Right lobe of liver (tissue), 6 donors: ENCODE measurements around the gene HBG1. TPM values are rescaled to one million over a fixed set of nuclear protein-coding genes. Genes with fewer than 3 reads are reported as not detected.

Experiments
- ATAC-seq, 4 donors: fragments of 200-7000 bp; cut with Tn5 transposase; one replicate each; pipeline ENCODE4 v1.9.1; 2020; ENCODE audit warnings: mild to moderate bottlenecking in 4 of 4, moderate library complexity in 4 of 4
- DNase-seq, 3 donors: peaks; one replicate each; pipeline ENCODE4 v3.0.0-alpha.2; 2020
- H3K27ac ChIP-seq, 3 donors: fragments of 200-600 bp; one replicate each; pipeline ENCODE4 v1.8.0; 2022
- H3K27me3 ChIP-seq, 2 donors: fragments of 200-600 bp; one replicate each; pipeline ENCODE4 v1.8.0; 2022
- H3K36me3 ChIP-seq, 4 donors: fragments of 200-600 bp; sonication (generic) in 1 of 4; one replicate each; pipeline versions ENCODE4 v1.5.1 to v1.8.0; 2017 to 2022; ENCODE audit warnings: control low read depth in 1 of 4
- H3K4me1 ChIP-seq, 4 donors: fragments of 200-600 bp; sonication (generic) in 1 of 4; one replicate each; pipeline versions ENCODE4 v1.5.1 to v1.8.0; 2017 to 2022; ENCODE audit warnings: control low read depth in 1 of 4
- H3K4me3 ChIP-seq, 3 donors: fragments of 200-600 bp; one replicate each; pipeline ENCODE4 v1.8.0; 2022
- H3K9me3 ChIP-seq, 4 donors: fragments of 200-600 bp; sonication (generic) in 1 of 4; one replicate each; pipeline versions ENCODE4 v1.5.1 to v1.8.0; 2017 to 2022; ENCODE audit warnings: control low read depth in 1 of 4
- POLR2A ChIP-seq: fragments of 450-650 bp; IDR thresholded peaks from one replicate; pipeline ENCODE4 v1.6.1; 2017; ENCODE audit warnings: antibody characterized with exemption, mild to moderate bottlenecking
- WGBS: methylation state at CpG from one replicate; pipeline ENCODE4 v1.1.6; 2018; ENCODE audit warnings: low coverage, low lambda C conversion rate; ENCODE audit not compliant: insufficient coverage; ENCODE audit errors: missing lambda C conversion rate; 5-methylcytosine and 5-hydroxymethylcytosine counted together
- intact Hi-C, 2 donors: fragments of 100-400 bp; cut with DNase I; formaldehyde crosslinking; loops; one replicate each; pipeline versions ENCODE4 v1.11.2 to v1.14.1; 2022
- total RNA-seq, 6 experiments: library from RNA; depleted of rRNA in 2 of 6; stranded (reverse); fragments of >200 nt in 2 of 6; fragmentation: NEBNext Ultra II Directional in 3 of 6; extraction: Animal tissue kit (Norgen Biotek cat#: 25700) in 3 of 6; gene quantifications; one replicate each; pipeline versions ENCODE4 v1.1.0 to v1.2.4, GENCODE V29; 2016 to 2023
- TF ChIP-seq, protein P1 (sequence below), 4 donors: fragments of 200-600 bp in 3 of 4; fragments of 450-650 bp in 1 of 4; IDR thresholded peaks; one replicate each; pipeline versions ENCODE4 v1.5.1 to v1.8.0; 2016 to 2022; ENCODE audit warnings: antibody characterized with exemption in 4 of 4, mild to moderate bottlenecking in 2 of 4
- donor health status: DM: no; HTN: yes; CAD: no.
- donor health status: DM: no; HTN: no; CAD: no.
- donor health status: DM: no; HTN: no; CAD: no.
- donor health status: DM: no; HTN: yes; CAD: no.
- donor health status: DM: no; HTN: yes; CAD: no.

Gene HBG1
- total RNA-seq, 6 experiments from 2014 or later: not detected

DNA sequence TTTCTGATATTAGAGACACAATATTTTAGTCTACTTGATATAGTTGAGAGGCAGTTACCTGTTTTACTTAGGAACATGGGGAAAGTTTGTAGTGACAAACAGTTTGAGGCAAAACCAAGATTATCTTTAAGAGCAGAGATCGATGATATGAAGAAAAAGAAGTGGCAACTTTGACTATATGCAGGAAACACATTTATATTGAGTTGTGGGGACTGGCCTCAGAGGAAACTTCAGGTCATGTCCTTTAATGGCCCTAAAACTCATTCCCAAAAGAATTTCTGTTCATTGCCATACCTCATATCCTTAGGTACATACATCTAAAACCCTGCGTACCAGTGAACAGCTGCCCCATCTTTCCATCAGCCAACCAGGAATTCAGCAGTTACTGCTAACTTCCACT, 4.5 kb downstream of the HBG1 start:
- no peaks in the 10 kb centered on the region for H3K9me3 ChIP-seq
- no peak overlapping the region for H3K27ac ChIP-seq
- H3K27me3 ChIP-seq: no peaks in the 10 kb centered on the region
- no peak overlapping the region for H3K4me3 ChIP-seq
- TF ChIP-seq POLR2A: no peak
- TF ChIP-seq, protein P1, sequence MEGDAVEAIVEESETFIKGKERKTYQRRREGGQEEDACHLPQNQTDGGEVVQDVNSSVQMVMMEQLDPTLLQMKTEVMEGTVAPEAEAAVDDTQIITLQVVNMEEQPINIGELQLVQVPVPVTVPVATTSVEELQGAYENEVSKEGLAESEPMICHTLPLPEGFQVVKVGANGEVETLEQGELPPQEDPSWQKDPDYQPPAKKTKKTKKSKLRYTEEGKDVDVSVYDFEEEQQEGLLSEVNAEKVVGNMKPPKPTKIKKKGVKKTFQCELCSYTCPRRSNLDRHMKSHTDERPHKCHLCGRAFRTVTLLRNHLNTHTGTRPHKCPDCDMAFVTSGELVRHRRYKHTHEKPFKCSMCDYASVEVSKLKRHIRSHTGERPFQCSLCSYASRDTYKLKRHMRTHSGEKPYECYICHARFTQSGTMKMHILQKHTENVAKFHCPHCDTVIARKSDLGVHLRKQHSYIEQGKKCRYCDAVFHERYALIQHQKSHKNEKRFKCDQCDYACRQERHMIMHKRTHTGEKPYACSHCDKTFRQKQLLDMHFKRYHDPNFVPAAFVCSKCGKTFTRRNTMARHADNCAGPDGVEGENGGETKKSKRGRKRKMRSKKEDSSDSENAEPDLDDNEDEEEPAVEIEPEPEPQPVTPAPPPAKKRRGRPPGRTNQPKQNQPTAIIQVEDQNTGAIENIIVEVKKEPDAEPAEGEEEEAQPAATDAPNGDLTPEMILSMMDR (IDR thresholded peaks at IDR 0.05): no peak
- DNase-seq (no peak), ATAC-seq (no peak)
- intact Hi-C loops: no loop called here
- H3K4me1 ChIP-seq: no peaks in the 10 kb centered on the region
- H3K36me3 ChIP-seq: no peaks in the 10 kb centered on the region
- 57% methylated on average over 2 of the region's 2 CpGs for WGBS

DNA sequence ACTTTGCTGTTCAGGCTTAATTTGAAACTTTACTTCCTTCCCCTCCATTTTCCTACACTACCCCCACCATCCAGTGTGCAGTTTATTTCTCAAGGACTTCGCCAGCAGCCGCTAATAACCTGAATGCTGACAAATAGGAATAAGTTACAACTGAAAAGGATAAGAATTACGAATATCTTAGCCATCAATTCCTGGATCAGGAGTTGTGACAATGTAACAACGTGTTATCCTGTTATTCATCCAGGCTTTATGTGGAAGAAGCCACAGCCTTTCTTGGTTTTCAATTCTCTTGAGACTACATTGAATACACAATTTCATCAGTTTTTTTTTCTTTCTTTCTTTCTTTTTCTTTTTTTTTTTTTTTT, 5.9 kb downstream of the HBG1 start:
- Histone ChIP-seq H3K27me3 (no peaks in the 10 kb centered on the region), H3K4me1 (no peaks in the 10 kb centered on the region), H3K36me3 (no peaks in the 10 kb centered on the region), H3K9me3 (no peaks in the 10 kb centered on the region), H3K4me3 (no peak overlapping the region), H3K27ac (no peak overlapping the region)
- DNase-seq (no peak), ATAC-seq (no peak)
- TF ChIP-seq POLR2A: no peak
- TF ChIP-seq, protein P1 (IDR thresholded peaks at IDR 0.05): no peak
- intact Hi-C loops: no loop called here
- WGBS: 54% methylated on average over 4 of the region's 4 CpGs

DNA sequence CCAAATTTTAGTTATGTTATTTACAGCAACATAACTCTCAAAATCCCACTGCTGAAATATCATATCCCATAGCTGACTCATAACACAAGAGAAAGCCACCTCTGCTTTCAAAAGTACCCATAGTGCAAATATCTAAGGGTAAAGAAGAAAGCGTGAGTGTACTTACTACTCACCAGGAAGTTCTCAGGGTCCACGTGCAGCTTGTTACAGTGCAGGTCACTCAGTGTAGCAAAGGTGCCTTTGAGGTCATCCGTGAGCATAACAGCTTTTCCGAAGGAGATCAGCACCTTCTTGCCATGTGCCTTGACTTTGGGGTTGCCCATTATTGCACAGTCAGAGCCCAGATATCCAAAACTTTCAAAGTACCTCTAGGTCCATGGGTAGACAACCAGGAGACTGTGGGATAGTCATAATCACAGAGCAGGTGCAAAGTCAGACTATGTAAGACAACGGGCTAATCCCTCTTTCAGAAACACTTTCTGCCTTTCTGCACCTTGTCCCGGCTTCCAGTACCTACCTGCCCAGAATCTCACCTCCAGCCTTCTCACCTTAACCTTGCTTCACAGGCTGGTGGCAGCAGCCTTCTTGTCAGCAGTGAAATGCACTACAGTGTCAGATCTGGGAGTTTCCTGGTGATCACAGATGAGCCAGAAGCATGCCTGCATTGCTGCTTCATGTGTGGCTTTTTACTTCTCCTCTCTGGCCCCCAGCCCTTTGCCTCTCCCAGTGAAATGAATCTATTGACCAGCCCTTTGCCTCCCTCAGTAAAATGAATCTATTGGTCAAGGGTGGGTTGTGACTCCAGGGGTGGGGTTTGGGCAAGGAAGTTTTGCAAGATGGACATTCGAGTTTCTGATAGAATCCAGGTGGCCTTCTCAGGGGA, 6.5 kb downstream of the HBG1 start:
- intact Hi-C loops: no loop called here
- Histone ChIP-seq H3K27me3 (no peaks in the 10 kb centered on the region), H3K27ac (no peak overlapping the region), H3K4me1 (no peaks in the 10 kb centered on the region), H3K9me3 (no peaks in the 10 kb centered on the region), H3K36me3 (no peaks in the 10 kb centered on the region), H3K4me3 (no peak overlapping the region)
- ATAC-seq (no peak), DNase-seq (no peak)
- 31% methylated on average over 6 of the region's 7 CpGs for WGBS
- TF ChIP-seq, protein P1 (IDR thresholded peaks at IDR 0.05): no peak
- TF ChIP-seq POLR2A: no peak

DNA sequence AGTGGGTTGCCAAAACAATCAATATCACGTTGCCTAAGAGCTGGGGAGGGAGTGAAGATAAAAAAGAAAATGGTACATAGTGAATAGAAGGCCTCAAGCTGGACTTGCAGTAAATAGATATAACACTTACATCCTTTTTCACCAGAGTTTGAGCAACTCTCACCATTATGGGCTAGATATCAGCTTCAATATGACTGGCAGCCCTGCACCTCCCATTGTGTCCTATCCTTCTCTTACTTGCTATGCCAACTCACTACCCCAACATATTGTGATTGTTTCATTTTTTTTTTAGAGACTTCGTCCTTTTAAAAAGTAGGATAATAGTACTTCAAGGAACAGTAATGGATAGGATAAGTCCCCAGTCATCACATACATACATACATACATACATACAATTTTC, 7.4 kb downstream of the HBG1 start:
- no peaks in the 10 kb centered on the region for H3K4me1 ChIP-seq
- no peaks in the 10 kb centered on the region for H3K27me3 ChIP-seq
- H3K9me3 ChIP-seq: no peaks in the 10 kb centered on the region
- intact Hi-C loops: no loop called here
- no peaks in the 10 kb centered on the region for H3K36me3 ChIP-seq
- no peak overlapping the region for H3K27ac ChIP-seq
- no peak overlapping the region for H3K4me3 ChIP-seq
- ATAC-seq (no peak), DNase-seq (no peak)
- WGBS: 17% methylated on average over 2 of the region's 2 CpGs
- TF ChIP-seq, protein P1 (IDR thresholded peaks at IDR 0.05): no peak
- no peak for TF ChIP-seq POLR2A
